ENCODE data around the gene AWAT2. TPM values are rescaled to one million over a fixed set of nuclear protein-coding genes. Genes with fewer than 3 reads are reported as not detected.

The AWAT2 gene
- polyA plus RNA-seq, 1 experiment, result not detected

GRCh38 chrX:69995362-69996112 lies 54.2 kb downstream of the AWAT2 start:
- DNase-seq (ENCODE audit: low read depth, low spot score), result no peak
- H3K9me3 ChIP-seq (ENCODE audit: control insufficient read depth, insufficient read depth, low read length), result no peaks in the 10 kb centered on the region
- POLR2A ChIA-PET, result no interaction called here
- H3K27ac ChIP-seq (ENCODE audit: low read depth, low read length), result no peak overlapping the region
- TF ChIP-seq, protein P1, sequence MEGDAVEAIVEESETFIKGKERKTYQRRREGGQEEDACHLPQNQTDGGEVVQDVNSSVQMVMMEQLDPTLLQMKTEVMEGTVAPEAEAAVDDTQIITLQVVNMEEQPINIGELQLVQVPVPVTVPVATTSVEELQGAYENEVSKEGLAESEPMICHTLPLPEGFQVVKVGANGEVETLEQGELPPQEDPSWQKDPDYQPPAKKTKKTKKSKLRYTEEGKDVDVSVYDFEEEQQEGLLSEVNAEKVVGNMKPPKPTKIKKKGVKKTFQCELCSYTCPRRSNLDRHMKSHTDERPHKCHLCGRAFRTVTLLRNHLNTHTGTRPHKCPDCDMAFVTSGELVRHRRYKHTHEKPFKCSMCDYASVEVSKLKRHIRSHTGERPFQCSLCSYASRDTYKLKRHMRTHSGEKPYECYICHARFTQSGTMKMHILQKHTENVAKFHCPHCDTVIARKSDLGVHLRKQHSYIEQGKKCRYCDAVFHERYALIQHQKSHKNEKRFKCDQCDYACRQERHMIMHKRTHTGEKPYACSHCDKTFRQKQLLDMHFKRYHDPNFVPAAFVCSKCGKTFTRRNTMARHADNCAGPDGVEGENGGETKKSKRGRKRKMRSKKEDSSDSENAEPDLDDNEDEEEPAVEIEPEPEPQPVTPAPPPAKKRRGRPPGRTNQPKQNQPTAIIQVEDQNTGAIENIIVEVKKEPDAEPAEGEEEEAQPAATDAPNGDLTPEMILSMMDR (IDR thresholded peaks at IDR 0.05; ENCODE audit: low read depth, low read length), result no peak
- no peaks in the 10 kb centered on the region for H3K27me3 ChIP-seq (ENCODE audit: control insufficient read depth, insufficient read depth, low read length)
- CTCF ChIA-PET, result no interaction called here
- no peak overlapping the region for H3K4me3 ChIP-seq (ENCODE audit: low read depth, low read length)

GRCh38 chrX:69993494-69993893 lies 56.2 kb downstream of the AWAT2 start:
- POLR2A ChIA-PET, result no interaction called here
- no peak overlapping the region for H3K27ac ChIP-seq (ENCODE audit: low read depth, low read length)
- DNase-seq (ENCODE audit: low read depth, low spot score), result no peak
- no peak overlapping the region for H3K4me3 ChIP-seq (ENCODE audit: low read depth, low read length)
- TF ChIP-seq, protein P1 (IDR thresholded peaks at IDR 0.05; ENCODE audit: low read depth, low read length), result no peak
- CTCF ChIA-PET, result no interaction called here
- H3K27me3 ChIP-seq (ENCODE audit: control insufficient read depth, insufficient read depth, low read length), result no peaks in the 10 kb centered on the region
- H3K9me3 ChIP-seq (ENCODE audit: control insufficient read depth, insufficient read depth, low read length), result no peaks in the 10 kb centered on the region

GRCh38 chrX:69991685-69992084 lies 58.1 kb downstream of the AWAT2 start:
- H3K9me3 ChIP-seq (ENCODE audit: control insufficient read depth, insufficient read depth, low read length), result no peaks in the 10 kb centered on the region
- H3K27ac ChIP-seq (ENCODE audit: low read depth, low read length), result no peak overlapping the region
- no peak for DNase-seq (ENCODE audit: low read depth, low spot score)
- H3K27me3 ChIP-seq (ENCODE audit: control insufficient read depth, insufficient read depth, low read length), result no peaks in the 10 kb centered on the region
- ChIA-PET CTCF (no interaction called here), POLR2A (no interaction called here)
- TF ChIP-seq, protein P1 (IDR thresholded peaks at IDR 0.05; ENCODE audit: low read depth, low read length), result no peak
- H3K4me3 ChIP-seq (ENCODE audit: low read depth, low read length), result no peak overlapping the region

Small RNA genes within 50 kb of the gene (small RNA-seq; reads per million reads assigned to genes)
- not detected for gene MIR676 (ENCODE audit: insufficient read length, low read depth)

Other genes starting within 250 kb of the AWAT2 start
- gene OTUD6A, start 12.5 kb upstream of the AWAT2 start, polyA plus RNA-seq (2011; rRNA removed), result not detected in 2 replicates
- 96.1 and 118 TPM in 2 replicates for gene IGBP1, start 83.5 kb upstream of the AWAT2 start, polyA plus RNA-seq (2011; rRNA removed)
- gene DGAT2L6, start 127.5 kb upstream of the AWAT2 start, polyA plus RNA-seq (2011; rRNA removed), result not detected in 2 replicates
- not detected in 2 replicates for gene AWAT1, start 184.7 kb upstream of the AWAT2 start, polyA plus RNA-seq (2011; rRNA removed)
- gene P2RY4, start 210.3 kb upstream of the AWAT2 start, polyA plus RNA-seq (2011; rRNA removed), result 0.09 and 0.17 TPM in 2 replicates
- not detected in 2 replicates for gene ARR3, start 218.4 kb upstream of the AWAT2 start, polyA plus RNA-seq (2011; rRNA removed)
- not detected in 2 replicates for gene RAB41, start 232.2 kb upstream of the AWAT2 start, polyA plus RNA-seq (2011; rRNA removed)
- gene PDZD11, start 240.0 kb upstream of the AWAT2 start, polyA plus RNA-seq (2011; rRNA removed), result 139 and 141 TPM in 2 replicates
- 6.4 and 8.8 TPM in 2 replicates for gene KIF4A, start 240.2 kb upstream of the AWAT2 start, polyA plus RNA-seq (2011; rRNA removed)

Measured in AG04450 (cell line).